Naive thymus-derived CD4-positive, alpha-beta T cell (primary cell): ENCODE data around the gene SCYL2. TPM values are rescaled to one million over a fixed set of nuclear protein-coding genes. Genes with fewer than 3 reads are reported as not detected.
"Not testable (repeated sequence)": the region's sequence is repeated elsewhere in the genome, so short reads cannot be mapped to it uniquely, and the experiment has no call there.

ENCODE experiments used
- ATAC-seq: fragments of 150-1000 bp; cut with Tn5 transposase; 2 replicates; pipeline ENCODE4 v1.10.0; 2021; ENCODE audit warnings: mild to moderate bottlenecking, moderate library complexity
- CTCF ChIA-PET: fragments of 350-600 bp; sonication (Branson Sonifier 250); formaldehyde crosslinking; loops from one replicate; lab custom pipeline; 2021; ENCODE audit warnings: antibody characterized with exemption; lab: Charles Lee
- POLR2A ChIA-PET: fragments of 350-600 bp; sonication (Branson Sonifier 250); formaldehyde crosslinking; loops from one replicate; lab custom pipeline; 2021; ENCODE audit warnings: antibody characterized with exemption, inconsistent platforms; lab: Charles Lee
- DNase-seq, 9 donors: peaks; one replicate each; pipeline versions ENCODE4 v3.0.0 to v3.0.0-alpha.2; 2020 to 2022; ENCODE audit warnings: mixed read lengths in 1 of 9
- H3K27ac ChIP-seq: one replicate; pipeline ENCODE4 v1.7.0; 2013; ENCODE audit warnings: mild to moderate bottlenecking, low read depth, low read length, moderate library complexity
- H3K27me3 ChIP-seq, 2 donors: one replicate each; pipeline ENCODE4 v1.7.0; 2013; ENCODE audit warnings: low read length in 2 of 2, mild to moderate bottlenecking in 2 of 2, moderate library complexity in 2 of 2; ENCODE audit not compliant: control insufficient read depth in 2 of 2, insufficient read depth in 2 of 2
- H3K36me3 ChIP-seq, 3 experiments: 1 replicate in 2 of 3; 2 replicates in 1 of 3; pipeline ENCODE4 v1.7.0; 2013; ENCODE audit warnings: low read length in 3 of 3, mild to moderate bottlenecking in 3 of 3, moderate library complexity in 1 of 3; ENCODE audit not compliant: insufficient read depth in 3 of 3, control insufficient read depth in 2 of 3
- H3K4me1 ChIP-seq, 2 donors: one replicate each; pipeline ENCODE4 v1.7.0; 2013; ENCODE audit warnings: low read length in 2 of 2, mild to moderate bottlenecking in 2 of 2, moderate library complexity in 1 of 2; ENCODE audit not compliant: control insufficient read depth in 2 of 2, insufficient read depth in 2 of 2
- H3K4me3 ChIP-seq: 2 replicates; pipeline ENCODE4 v1.7.0; 2013; ENCODE audit warnings: mild to moderate bottlenecking, low read length
- H3K9me3 ChIP-seq, 3 experiments: 1 replicate in 2 of 3; 2 replicates in 1 of 3; pipeline ENCODE4 v1.7.0; 2013; ENCODE audit warnings: low read length in 3 of 3; ENCODE audit not compliant: control insufficient read depth in 2 of 3
- H3K27ac Mint-ChIP-seq, 9 donors: one replicate each; pipeline ENCODE4 v1.8.0; 2020 to 2022; ENCODE audit warnings: mixed read lengths in 9 of 9, mild to moderate bottlenecking in 8 of 9, moderate library complexity in 5 of 9, inconsistent platforms in 2 of 9
- H3K27me3 Mint-ChIP-seq, 5 donors: one replicate each; pipeline ENCODE4 v1.8.0; 2021 to 2022; ENCODE audit warnings: mixed read lengths in 5 of 5, mild to moderate bottlenecking in 1 of 5
- H3K36me3 Mint-ChIP-seq, 5 donors: one replicate each; pipeline ENCODE4 v1.8.0; 2020 to 2022; ENCODE audit warnings: mixed read lengths in 5 of 5, mild to moderate bottlenecking in 3 of 5, inconsistent platforms in 1 of 5
- H3K4me1 Mint-ChIP-seq, 7 donors: one replicate each; pipeline ENCODE4 v1.8.0; 2020 to 2022; ENCODE audit warnings: mixed read lengths in 7 of 7, mild to moderate bottlenecking in 3 of 7, inconsistent platforms in 1 of 7
- H3K4me3 Mint-ChIP-seq, 10 donors: one replicate each; pipeline ENCODE4 v1.8.0; 2020 to 2022; ENCODE audit warnings: mild to moderate bottlenecking in 10 of 10, mixed read lengths in 10 of 10, moderate library complexity in 6 of 10, inconsistent platforms in 2 of 10
- H3K9me3 Mint-ChIP-seq, 11 donors: one replicate each; pipeline ENCODE4 v1.8.0; 2020 to 2022; ENCODE audit warnings: mixed read lengths in 11 of 11, mild to moderate bottlenecking in 4 of 11, inconsistent platforms in 1 of 11, moderate library complexity in 1 of 11
- intact Hi-C, 2 donors: fragments of 100-400 bp; cut with micrococcal nuclease; formaldehyde crosslinking; loops; one replicate each; pipeline ENCODE4 v1.15.1; 2023
- polyA plus RNA-seq, 2 donors: library from polyadenylated mRNA; unstranded; fragments of 300-500 nt; fragmentation: Illumina TruSeq; gene quantifications; one replicate each; pipeline ENCODE4 v1.2.3, GENCODE V29; 2021
- total RNA-seq, 6 experiments: library from RNA in 5 of 6; stranded (reverse) in 5 of 6; gene quantifications; 1 replicate in 5 of 6; 2 replicates in 1 of 6; pipeline ENCODE4 v1.2.3 and lab custom pipeline; 2021 to 2026

SCYL2 gene
- total and polyA plus RNA-seq, 7 experiments from 2014 or later = 18.9 to 49.4 (median 36.4) TPM

DNA sequence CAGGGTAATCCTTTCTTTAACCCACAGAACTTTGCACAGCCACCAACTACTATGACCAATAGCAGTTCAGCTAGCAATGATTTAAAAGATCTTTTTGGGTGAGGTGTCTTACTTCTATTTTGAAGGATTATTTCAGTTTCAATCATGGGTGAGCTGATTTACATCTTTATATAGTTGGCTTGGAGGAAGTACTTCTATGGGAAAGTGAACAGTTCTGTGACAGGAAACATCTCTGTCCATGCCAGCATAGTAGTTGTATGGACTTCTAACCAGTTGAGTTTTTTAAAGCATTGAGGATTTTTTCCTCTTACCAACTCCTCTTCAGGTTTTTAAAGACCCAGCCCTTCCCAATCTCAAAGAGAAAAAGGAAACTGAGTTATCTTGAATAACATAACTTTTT, 72.1 kb downstream of the SCYL2 start:
- no peaks in the 10 kb centered on the region for H3K4me1 ChIP-seq
- no peak overlapping the region for H3K4me3 ChIP-seq
- intact Hi-C loops = no loop called here
- no peak overlapping the region for H3K27ac ChIP-seq
- H3K9me3 ChIP-seq = no peaks in the 10 kb centered on the region
- no peak for DNase-seq
- peaks cover 0 to 4% (median 0%) of the 10 kb centered on the region in 7 donors for H3K4me1 Mint-ChIP-seq
- H3K9me3 Mint-ChIP-seq = peaks cover 0 to 5% (median 0%) of the 10 kb centered on the region in 11 donors
- peaks cover 13 to 47% (median 23%) of the 10 kb centered on the region in 5 donors for H3K36me3 Mint-ChIP-seq
- H3K27ac Mint-ChIP-seq = peak overlapping the region in 2 of 9 donors; percentile 17 to 54
- peaks cover 0 to 15% (median 0%) of the 10 kb centered on the region in 3 experiments for H3K36me3 ChIP-seq
- ChIA-PET CTCF (interaction anchor here (0.5 kb wide), 1 partner anchor 1477 kb away, joined by 5 read pairs; no protein-coding TSS in a partner anchor), POLR2A (no interaction called here)
- H3K4me3 Mint-ChIP-seq = no peak overlapping the region
- no peaks in the 10 kb centered on the region for H3K27me3 ChIP-seq
- ATAC-seq = no peak
- H3K27me3 Mint-ChIP-seq = no peaks in the 10 kb centered on the region

DNA sequence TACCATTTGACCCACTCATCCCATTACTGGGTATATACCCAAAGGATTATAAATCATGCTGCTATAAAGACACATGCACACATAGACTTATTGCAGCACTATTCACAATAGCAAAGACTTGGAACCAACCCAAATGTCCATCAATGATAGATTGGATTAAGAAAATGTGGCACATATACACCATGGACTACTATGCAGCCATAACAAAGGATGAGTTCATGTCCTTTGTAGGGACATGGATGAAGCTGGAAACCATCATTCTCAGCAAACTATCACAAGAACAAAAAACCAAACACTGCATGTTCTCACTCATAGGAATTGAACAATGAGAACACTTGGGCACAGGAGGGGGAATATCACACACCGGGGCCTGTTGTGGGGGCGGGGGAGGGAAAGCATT, 75.9 kb downstream of the SCYL2 start:
- H3K9me3 Mint-ChIP-seq, H3K36me3 ChIP-seq, H3K4me3 Mint-ChIP-seq, H3K4me1 ChIP-seq, H3K9me3 ChIP-seq, POLR2A ChIA-PET, CTCF ChIA-PET, DNase-seq, H3K4me3 ChIP-seq, H3K27me3 ChIP-seq, H3K27ac ChIP-seq, intact Hi-C loops, H3K27ac Mint-ChIP-seq, H3K27me3 Mint-ChIP-seq, ATAC-seq, H3K4me1 Mint-ChIP-seq: not testable (repeated sequence)
- peaks cover 10 to 20% (median 11%) of the 10 kb centered on the region in 5 donors for H3K36me3 Mint-ChIP-seq

DNA sequence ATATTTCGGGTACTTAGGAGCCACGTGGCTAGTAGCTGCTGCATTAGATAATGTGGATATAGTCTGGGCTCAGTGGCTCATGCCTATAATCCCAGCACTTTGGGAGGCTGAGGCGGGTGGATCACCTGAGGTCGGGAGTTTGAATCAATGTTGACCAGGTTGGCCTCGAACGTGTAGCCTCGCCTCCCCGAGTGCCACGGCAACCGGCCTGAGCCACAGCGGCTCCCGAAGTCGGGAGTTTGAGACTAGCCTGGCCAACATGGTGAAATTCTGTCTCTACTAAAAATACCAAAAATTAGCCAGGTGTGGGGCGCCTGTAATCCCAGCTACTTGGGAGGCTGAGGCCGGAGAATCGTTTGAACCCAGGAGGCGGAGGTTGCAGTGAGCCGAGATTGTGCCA, 77.4 kb downstream of the SCYL2 start:
- DNase-seq, H3K4me3 Mint-ChIP-seq, H3K4me1 Mint-ChIP-seq, H3K27ac Mint-ChIP-seq, H3K27me3 ChIP-seq, H3K9me3 ChIP-seq, H3K4me1 ChIP-seq, ATAC-seq, H3K27me3 Mint-ChIP-seq, H3K4me3 ChIP-seq, CTCF ChIA-PET, intact Hi-C loops, H3K9me3 Mint-ChIP-seq, H3K36me3 ChIP-seq, H3K27ac ChIP-seq: not testable (repeated sequence)
- H3K36me3 Mint-ChIP-seq = peaks cover 3 to 11% (median 7%) of the 10 kb centered on the region in 5 donors
- POLR2A ChIA-PET = interaction anchor here (0.6 kb wide), 1 partner anchor 1641 kb away, joined by 3 read pairs; no protein-coding TSS in a partner anchor

DNA sequence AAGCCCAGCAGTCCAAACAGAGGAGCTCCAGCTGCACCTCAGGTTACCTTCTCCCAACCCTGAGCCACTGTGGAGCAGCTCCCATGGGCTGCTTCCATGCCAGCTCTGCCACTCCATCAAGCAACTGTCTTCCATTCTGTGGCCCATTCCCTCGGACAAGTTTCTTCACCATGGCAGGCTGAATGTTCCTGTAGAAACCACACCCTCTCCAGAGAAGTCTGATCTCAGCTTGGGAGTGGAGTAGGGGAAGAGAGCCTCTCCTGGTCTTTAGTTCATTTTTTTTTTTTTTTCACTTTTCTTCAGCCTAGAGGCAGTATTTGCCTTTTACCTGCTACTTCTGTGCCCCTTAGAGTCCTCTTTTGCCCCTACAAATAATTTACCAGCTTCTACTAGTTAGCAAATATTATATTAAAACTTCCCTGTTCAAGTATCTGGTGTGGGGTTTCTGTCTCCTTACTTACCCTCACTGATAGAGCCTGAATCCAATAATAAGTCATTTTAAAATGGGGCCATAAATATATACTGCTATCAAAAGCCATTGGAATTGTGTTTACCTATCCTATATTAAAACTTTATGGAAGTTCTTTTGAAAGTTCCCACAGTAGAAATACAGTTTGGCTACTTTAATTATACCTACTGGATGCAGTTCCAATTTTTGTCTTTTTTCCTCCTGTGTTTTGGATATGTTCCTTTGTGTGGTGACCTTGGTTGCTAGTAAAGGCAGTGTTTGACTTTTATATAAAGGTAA, 78.2 kb downstream of the SCYL2 start:
- H3K36me3 Mint-ChIP-seq = peaks cover 3 to 11% (median 5%) of the 10 kb centered on the region in 5 donors
- no peak overlapping the region for H3K27ac Mint-ChIP-seq
- Histone ChIP-seq H3K27me3 (no peaks in the 10 kb centered on the region), H3K27ac (no peak overlapping the region), H3K36me3 (no peaks in the 10 kb centered on the region), H3K4me3 (no peak overlapping the region), H3K9me3 (no peaks in the 10 kb centered on the region), H3K4me1 (no peaks in the 10 kb centered on the region)
- DNase-seq (no peak), ATAC-seq (no peak)
- no peaks in the 10 kb centered on the region for H3K27me3 Mint-ChIP-seq
- H3K9me3 Mint-ChIP-seq = peaks cover 0 to 5% (median 0%) of the 10 kb centered on the region in 11 donors
- intact Hi-C loops = no loop called here
- ChIA-PET POLR2A (no interaction called here), CTCF (no interaction called here)
- H3K4me3 Mint-ChIP-seq = no peak overlapping the region
- no peaks in the 10 kb centered on the region for H3K4me1 Mint-ChIP-seq

DNA sequence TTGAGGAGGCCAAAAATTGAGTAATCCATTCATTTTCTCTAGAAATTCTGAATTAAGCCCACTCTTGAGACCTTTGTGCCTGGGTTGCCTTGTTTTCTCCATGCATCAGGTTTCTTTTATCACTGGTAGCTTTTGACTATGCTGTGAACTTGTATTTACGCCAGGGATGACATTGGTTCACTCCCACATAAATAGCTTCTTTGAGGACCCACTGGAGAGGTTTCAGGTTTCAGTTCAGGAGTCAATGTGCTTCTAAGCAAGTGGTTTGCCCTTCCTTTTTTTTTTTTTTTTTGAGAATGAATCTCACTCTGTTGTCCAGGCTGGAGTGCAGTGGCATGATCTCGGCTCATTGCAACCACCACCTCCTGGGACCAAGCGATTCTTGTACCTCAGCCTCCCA, 79.7 kb downstream of the SCYL2 start:
- CTCF ChIA-PET = no interaction called here

GRCh38 chr12:100348657-100349454, 81.9 kb downstream of the SCYL2 start:
- H3K36me3 ChIP-seq = no peaks in the 10 kb centered on the region
- Mint-ChIP-seq H3K9me3 (peaks cover 0 to 3% (median 0%) of the 10 kb centered on the region in 11 donors), H3K4me3 (no peak overlapping the region), H3K36me3 (no peaks in the 10 kb centered on the region), H3K27me3 (peaks cover 0 to 15% (median 7%) of the 10 kb centered on the region in 5 donors), H3K4me1 (no peaks in the 10 kb centered on the region), H3K27ac (no peak overlapping the region)
- ATAC-seq (no peak), DNase-seq (no peak)
- no peaks in the 10 kb centered on the region for H3K4me1 ChIP-seq
- H3K4me3 ChIP-seq = no peak overlapping the region
- intact Hi-C loops = no loop called here
- no peaks in the 10 kb centered on the region for H3K9me3 ChIP-seq
- ChIA-PET CTCF (no interaction called here), POLR2A (no interaction called here)
- H3K27ac ChIP-seq = no peak overlapping the region
- H3K27me3 ChIP-seq = no peaks in the 10 kb centered on the region

More for the DNA sequence above, 79.7 kb downstream of the SCYL2 start:
- H3K27me3 Mint-ChIP-seq = peaks cover 0 to 4% (median 0%) of the 10 kb centered on the region in 5 donors
- DNase-seq (no peak), ATAC-seq (no peak)
- intact Hi-C loops = no loop called here
- no peaks in the 10 kb centered on the region for H3K36me3 ChIP-seq
- H3K4me1 Mint-ChIP-seq = no peaks in the 10 kb centered on the region
- no peak overlapping the region for H3K4me3 ChIP-seq
- POLR2A ChIA-PET = no interaction called here
- H3K27ac ChIP-seq = no peak overlapping the region
- H3K36me3 Mint-ChIP-seq = peaks cover 3 to 7% (median 5%) of the 10 kb centered on the region in 5 donors
- H3K4me1 ChIP-seq = no peaks in the 10 kb centered on the region
- H3K27me3 ChIP-seq = no peaks in the 10 kb centered on the region
- no peak overlapping the region for H3K27ac Mint-ChIP-seq
- peaks cover 0 to 5% (median 0%) of the 10 kb centered on the region in 11 donors for H3K9me3 Mint-ChIP-seq
- H3K9me3 ChIP-seq = no peaks in the 10 kb centered on the region
- H3K4me3 Mint-ChIP-seq = no peak overlapping the region
